Esophagus squamous epithelium (tissue), 4 donors: ENCODE results near the gene SNCB.

Source experiments
- CTCF ChIP-seq, 6 experiments: fragments of 450-650 bp in 4 of 6; fragments of 200-600 bp in 2 of 6; sonication (generic) in 2 of 6; IDR thresholded peaks; one replicate each; pipeline ENCODE4 v1.5.1; 2016 to 2019; ENCODE audit warnings: antibody characterized with exemption in 6 of 6, mild to moderate bottlenecking in 4 of 6, moderate library complexity in 4 of 6
- POLR2A ChIP-seq, 4 donors: fragments of 450-650 bp; IDR thresholded peaks; one replicate each; pipeline ENCODE4 v1.6.1; 2017; ENCODE audit warnings: antibody characterized with exemption in 4 of 4, mild to moderate bottlenecking in 4 of 4, moderate library complexity in 3 of 4

DNA sequence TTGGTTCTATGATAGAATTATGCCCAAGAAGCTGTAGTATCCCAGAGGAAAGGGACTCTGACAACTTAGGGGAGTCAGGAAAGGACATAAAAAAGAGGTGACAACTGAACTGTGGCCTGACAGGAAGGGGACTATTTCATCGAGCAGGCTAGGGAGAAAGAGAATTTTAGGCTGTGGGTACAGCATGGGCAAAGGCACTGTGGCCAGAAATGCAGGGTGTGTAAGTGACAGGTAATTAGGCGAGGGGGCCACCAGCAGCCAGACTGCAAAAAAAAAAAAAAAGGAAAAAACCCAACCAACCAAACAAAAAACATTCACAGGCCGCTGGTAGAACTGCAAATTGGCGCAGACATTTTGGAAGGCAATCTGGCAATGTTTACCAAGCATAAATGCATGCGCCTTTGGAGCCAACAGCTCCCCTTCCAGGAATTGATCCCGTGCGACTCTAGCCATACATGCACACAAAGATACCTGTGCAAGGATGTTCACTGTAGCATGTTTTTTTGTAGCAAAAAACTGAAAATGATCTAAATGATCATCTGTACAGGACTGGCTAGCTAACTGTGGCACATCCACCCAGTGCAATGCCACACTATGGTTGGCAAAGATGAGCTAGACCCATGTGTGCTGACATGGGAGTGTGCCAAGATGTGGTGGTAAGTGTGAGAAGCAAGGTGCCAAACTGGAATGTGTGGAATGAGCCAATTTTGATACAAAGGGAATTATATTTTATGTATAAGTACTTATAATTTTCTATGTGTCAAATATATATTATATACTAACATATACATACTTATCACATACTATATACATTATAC, 1.3 kb upstream of the SNCB start:
- TF ChIP-seq CTCF (IDR thresholded peaks at IDR 0.05), result no peak
- no peak for TF ChIP-seq POLR2A (IDR thresholded peaks at IDR 0.05)
